GM19328 (cell line): ENCODE measurements around the gene NEGR1.
"Not testable (repeated sequence)": the region's sequence is repeated elsewhere in the genome, so short reads cannot be mapped to it uniquely, and the experiment has no call there.

Experiments
- ATAC-seq: cut with Tn5 transposase; IDR thresholded peaks from one replicate; pipeline ENCODE4 v1.9.1; 2021; ENCODE audit warnings: mild to moderate bottlenecking, moderate library complexity; ENCODE audit not compliant: unreplicated experiment

Gene NEGR1

DNA sequence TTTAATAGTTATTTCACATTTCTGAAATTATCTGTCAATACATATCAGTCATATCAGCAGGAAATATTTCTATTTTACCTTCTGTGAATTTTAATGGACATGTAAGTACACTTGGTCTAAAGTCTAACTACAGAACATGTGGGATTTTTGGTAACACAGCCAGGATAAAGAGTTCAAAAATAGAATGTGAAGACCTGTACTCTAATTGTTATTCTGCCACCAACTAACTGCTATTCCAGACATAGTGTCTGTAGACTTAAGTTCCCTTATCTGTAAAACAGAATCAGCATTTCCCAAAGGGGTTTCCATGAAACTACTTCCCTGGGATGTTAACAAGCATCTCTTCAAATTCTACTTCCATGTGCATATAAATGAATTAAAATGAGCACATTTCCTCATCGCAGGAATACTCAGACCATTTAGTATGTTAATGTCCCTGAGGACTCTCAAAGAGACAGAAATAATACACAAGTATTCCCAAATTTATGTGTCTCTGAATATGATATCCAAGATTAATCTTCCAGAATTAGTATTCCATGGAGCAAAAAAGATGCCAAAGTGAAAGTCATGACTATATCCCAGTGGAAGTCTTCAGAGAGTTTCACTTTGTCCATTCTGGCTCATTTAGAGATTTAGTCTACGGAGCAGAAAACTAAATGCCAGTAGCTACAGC is 325.6 kb downstream of the NEGR1 start:
- no peak for ATAC-seq

DNA sequence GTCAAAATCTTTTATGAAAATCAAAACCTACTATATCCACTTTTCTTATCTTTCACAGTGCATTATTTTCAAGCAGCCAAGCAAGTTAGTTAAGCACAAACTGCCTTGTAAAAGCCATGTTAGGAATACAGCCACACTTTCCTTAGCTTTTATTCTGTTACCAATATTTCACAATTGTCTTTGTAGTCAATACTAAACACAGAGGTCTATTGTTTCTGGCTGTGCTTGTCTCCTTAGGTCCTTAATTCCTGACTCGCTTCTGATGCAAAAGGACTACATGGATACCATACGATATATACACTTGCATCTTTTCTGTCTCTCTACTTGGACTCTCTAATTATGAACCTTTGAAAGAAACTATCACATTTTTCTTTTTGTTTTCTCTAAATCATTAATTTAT is 331.8 kb downstream of the NEGR1 start:
- ATAC-seq, result no peak

DNA sequence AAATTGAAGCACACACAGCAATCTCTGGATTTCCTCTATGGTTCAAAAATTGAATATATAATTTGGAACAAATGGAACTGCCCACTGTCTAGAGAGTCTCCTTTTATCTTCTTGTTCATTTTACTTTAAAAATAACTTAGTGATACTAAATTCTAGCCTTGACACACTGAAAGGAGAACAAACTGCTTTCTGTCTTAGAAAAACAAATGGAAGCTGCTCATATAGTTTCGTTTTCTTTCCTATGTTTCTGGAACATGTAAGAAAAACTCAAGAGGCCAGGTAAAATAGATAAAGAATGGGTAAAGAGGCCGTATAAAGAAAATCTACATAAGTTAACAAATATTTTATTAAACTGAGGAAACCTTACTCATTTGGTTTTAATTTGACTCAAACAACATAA is 332.7 kb downstream of the NEGR1 start:
- ATAC-seq, result no peak

DNA sequence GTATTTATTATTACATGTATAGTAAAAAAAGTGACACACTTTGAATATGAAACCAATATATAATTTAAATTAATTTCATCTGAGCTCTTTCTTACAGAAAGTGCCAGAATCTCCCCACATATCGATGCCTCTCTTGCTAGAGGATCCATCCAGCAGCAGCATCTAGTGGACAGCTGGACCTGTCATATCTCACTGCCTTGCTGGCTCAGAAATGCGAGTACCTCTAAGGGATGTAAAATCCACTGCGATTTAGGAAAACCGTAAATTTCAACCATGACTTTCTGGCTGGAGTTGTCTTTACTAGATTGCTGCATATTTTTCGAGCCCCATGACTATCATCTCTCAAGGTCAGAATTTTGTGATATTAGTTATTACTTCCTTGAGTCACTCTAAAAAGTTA is 333.8 kb downstream of the NEGR1 start:
- ATAC-seq, result no peak

DNA sequence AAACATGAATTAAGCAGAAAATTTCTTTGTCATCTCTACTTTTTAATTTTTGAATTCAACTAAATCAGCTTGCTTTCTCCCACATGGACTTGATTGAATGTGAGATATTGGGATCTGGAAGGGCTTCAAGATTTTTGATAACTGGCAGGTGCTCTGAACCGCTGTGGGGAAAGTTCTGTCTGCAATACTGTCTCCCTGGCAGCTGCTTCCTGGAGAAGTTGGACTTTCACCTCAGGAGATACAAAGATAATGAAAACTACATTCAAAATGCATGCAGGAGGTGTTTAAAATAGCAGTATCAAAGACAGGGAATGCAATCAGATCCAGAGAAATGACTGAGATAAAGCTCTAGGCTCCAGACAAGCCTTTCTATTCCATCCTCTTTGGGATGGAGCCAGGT is 338.3 kb downstream of the NEGR1 start:
- no peak for ATAC-seq

DNA sequence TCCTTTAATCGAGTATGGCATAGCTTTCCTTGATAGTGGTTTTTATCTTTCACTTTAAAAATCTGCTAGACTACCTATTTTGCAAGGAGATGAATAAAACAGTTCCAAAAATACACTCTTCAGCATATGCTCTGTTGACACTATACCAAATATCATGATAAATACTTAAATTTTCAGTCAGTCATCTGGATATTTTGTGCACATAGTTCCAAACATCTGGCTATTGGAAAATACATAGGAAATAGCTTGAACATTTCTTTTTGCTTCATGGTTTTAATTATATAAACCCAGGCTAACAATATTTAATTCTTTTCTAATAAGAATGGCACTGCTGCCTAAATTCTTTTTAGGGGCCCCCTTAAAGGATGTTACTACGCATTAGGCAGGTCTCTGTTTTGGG is 342.1 kb downstream of the NEGR1 start:
- no peak for ATAC-seq

DNA sequence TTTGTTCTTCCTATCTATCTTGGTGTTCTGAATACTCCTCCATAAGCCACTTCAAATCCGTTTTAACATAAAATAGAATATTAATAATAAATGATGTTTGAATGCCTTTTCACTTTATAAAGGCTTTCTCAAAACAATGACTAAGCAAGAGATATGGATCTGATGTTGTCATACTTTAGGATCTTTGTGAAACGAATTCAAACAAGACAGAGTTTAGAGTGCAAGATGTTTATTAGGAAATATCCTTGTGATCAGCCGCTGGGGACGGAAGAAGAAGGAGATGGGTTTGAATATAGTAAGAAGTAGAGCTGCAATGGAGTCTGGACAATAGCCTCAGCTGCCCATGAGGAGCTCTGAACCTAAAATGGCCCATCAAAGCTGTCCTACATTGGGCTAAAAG is 351.8 kb downstream of the NEGR1 start:
- ATAC-seq, result no peak

DNA sequence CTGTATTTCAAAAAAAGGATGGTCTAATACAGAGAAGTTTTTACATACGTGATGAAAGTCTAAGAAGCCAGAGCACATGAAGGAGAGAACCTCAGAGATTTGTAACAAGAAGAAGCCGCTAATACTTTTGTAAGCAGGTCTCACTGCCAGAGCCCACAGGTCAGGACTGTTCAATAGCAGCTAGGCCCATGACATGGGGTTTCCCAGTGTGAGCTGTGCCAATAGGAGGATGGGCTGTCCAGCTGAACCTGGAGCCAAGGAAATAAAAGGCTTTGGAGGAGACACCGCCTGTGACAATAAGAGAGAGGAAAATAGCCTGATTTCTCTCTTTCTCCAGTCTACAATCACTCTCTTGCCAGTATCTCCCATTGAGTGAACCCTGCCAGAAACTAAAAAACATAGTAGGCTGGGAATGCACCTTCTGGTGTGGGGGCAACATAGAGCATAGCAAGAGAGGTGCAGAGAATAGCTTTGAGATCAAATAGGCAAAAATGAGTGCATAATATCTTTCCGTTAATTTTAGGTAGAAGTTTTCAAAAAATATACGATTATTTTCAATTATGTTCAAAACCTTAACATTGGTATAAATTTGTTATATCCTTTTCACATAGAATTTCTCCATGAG is 360.3 kb downstream of the NEGR1 start:
- no peak for ATAC-seq

DNA sequence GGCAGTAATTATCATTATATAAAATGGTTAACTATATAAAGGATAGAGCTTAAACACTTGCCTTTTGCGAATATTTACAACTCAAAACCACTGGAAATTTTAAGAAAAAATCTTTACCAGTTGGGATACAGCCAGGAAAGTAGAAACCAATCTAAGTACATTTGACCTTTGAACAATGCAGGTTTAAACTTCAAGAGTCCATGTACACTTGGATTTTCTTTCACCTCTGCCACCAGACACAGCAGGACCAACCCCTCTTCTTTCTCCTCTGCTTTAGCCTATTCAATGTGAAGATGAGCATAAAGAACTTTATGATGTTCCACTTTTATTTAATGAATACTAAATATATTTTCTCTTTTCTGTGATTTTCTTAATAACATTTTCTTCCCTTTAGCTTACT is 361.1 kb downstream of the NEGR1 start:
- no peak for ATAC-seq

DNA sequence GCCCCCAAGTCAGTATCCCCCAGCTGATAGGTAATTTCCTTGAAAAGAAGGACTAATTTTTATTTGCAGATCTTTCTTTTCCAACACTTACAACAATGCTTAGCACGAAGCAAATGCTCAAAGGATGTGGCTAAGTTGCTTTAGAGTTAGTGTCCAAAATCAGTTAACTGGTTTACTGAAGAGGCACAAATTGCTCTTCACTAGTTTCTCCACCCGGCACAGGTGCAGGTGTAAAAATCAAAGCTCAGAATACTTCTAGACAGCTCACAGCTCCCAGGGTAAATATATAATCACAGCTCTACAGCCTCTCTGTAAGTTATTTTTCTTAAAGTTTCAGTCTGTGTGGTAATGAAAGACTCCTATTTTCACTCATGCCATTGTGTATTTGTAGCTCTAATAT is 361.8 kb downstream of the NEGR1 start:
- no peak for ATAC-seq

DNA sequence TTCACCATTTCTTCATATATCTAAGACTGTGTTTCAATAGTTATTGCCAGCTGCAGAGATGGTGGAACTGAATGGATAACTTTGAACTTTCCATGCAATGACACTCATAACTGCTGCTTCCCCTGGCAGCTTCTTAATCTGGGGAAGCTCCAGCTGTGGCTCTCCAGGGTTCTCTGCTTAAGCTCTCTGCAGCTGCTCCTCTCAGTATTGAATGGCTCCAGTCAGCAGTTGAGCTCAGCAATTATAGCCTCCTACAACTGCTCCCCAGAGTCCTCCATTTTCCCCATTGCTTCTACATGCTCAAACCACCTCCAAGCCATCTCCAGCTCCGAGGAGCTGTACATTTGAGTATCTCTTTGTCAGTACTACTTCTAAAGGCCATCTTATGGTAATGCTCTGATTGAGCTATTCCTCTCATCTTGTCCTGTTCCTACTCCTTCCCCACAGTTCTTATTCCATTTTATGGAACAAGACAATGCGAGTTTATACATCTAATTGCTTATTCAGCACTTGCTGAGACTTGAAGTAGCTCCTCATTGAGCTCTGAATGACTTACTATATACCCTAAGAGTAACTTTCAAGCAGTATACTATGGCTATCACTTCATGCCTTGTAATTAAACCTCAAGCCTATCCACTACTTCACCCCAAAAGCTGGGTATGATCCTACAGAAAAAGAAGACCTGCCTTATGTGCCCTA is 362.4 kb downstream of the NEGR1 start:
- no peak for ATAC-seq

DNA sequence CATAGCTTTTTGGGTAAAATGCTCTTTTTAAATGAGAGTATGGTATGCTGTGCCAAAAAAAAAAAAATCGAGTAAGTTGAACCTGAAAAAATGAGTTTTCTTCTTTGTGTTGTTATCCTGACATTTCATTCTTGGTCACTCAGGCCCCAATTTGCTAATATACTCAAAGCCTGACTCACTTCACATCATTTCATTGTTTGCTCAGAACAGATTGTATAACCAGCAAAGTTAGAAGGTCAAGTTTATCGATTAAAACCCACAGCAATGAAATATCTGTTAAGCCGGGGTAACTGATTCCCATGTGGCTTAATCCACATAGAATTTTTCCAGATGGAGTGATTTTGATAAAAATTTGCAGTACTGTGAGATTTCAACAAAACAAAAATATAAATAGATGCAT is 363.7 kb downstream of the NEGR1 start:
- ATAC-seq, result no peak

DNA sequence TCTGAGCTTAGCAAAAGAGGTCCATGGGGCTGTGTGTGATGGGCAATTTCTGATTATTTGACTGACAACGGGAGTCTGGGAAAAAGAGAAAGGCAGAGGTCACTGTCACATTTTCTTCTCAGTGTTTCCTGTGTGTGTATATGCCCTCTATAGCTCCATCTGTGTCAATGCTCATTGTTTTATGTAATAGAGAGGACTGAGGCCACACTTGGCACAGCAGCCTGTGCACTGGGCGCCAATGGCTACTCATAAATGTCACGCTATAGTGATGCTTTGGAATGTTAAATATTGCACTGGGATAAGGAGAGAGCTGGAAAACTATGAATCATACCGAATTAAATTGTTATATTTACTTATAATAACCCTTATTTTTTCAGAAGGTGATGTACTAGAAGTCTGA is 365.4 kb downstream of the NEGR1 start:
- no peak for ATAC-seq

DNA sequence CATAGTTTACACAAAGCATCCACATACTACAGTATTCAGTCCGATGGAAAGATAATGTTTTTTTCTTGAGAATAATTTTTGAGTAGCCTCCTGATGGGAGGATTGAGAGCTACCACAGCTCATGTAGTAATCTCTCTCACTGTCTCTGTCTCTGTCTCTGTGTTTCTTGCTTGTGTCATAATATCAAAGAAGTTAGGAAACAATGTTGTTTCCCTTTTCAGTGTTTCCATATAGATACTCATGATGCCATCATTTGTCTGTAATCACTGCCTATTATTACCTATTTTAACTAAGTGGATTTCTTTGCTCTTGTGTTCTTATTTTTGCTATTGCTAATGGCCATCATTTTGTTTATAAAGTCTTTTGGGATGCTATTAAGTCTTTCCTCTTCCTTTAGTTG is 367.7 kb downstream of the NEGR1 start:
- no peak for ATAC-seq

DNA sequence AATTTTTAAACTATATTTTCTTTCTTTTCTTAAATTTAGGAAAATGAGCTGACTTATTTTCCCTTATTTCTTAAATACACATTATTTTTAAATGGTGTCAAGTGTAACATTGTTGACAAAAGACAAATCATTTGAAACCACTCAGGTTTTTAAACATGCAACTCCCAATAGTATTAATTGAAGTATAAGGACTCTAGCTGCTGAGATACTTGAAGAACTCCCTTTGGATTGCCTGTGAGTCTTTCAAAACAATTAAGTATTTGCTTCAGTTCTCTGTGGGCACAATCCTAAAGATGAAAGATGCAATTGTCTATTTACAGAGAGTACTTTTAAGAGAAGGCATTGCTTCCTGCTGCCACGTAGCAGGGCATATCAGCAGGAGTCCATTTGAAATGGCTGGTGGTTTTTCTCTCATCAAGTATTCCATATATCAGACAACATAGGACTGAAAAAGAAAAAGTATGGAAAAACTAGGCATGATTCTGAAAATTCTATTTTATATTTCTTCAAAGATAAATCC is 373.4 kb downstream of the NEGR1 start:
- no peak for ATAC-seq

DNA sequence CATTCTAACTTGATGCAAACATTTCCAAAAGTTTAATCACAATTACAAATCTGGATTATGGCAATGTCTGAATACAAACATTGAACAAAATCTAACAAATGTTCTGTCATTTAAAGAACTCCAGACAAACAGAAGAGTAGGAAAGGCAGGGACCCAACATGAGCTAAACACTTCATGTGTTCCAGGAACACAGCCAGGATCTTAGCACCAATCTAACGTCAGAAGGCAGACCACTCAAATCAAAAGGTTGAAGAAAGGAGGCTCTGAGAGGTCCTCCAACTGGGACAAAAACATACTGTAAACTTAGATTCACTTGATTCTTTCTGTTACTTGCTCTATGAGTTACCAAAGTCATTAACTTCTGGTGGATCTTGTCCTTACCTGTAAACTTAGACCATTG is 374.0 kb downstream of the NEGR1 start:
- ATAC-seq, result no peak

DNA sequence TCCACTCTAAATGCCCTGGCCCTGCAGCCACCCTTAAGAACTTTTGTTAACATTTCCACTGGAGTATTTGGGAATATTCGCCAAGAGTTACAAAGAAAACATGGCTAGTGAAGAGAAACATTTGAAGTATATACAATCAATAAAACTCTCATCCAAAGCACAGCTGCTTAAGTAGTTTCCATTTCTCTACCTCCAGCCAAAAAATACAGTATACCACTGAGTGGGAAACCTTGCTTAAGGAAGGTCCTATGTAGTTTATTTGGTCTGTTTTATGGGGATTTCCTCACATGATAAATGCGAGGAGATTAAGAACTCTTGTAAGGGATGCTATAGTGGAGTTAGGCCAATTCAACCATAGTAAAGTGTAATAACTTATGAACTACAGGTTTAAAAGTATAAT is 382.5 kb downstream of the NEGR1 start:
- no peak for ATAC-seq

DNA sequence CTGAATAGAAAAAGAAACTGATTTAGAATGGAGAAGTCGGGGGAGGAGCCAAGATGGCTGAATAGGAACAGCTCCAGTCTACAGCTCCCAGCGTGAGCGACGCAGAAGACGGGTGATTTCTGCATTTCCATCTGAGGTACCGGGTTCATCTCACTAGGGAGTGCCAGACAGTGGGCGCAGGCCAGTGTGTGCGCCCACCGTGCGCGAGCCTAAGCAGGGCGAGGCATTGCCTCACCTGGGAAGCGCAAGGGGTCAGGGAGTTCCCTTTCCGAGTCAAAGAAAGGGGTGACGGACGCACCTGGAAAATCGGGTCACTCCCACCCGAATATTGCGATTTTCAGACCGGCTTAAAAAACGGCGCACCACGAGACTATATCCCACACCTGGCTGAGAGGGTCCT is 394.2 kb downstream of the NEGR1 start:
- ATAC-seq, result not testable (repeated sequence)

DNA sequence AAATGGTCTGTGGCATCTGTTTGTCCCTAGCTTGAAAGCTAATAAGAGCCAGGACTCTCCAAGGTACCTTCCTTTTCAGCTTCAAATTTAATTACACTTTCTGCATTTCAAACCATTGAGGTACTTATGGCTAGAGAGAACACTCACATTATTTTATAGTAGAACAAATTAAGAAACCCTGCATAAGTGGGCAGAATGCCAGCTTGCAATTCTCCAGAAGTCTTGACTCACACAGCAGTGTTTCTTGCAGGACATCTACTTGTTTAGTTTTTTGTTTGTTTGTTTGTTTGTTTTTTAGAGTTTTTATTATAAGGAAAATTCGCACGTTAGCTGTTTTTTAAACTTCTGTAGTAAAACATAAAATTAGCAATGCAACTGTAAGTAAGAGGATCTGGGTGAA is 397.2 kb downstream of the NEGR1 start:
- no peak for ATAC-seq

DNA sequence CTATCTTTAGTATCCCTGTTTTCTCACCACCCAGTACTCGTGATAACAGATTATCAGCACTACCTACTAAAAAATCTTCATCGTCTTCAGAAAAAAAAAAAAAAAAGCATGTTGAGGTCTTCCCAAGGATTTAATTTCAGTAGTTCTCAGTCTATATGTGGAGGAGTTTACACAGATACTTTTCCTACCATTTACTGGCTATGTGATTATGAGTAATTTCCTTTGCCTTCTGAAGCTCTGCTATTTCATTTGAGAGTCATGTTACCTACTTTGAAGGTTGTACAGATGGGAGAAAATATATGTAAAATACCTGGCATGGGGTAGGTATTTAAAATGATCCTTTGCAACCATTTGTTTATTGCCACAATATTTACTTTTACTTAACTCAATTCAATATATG is 399.7 kb downstream of the NEGR1 start:
- no peak for ATAC-seq

DNA sequence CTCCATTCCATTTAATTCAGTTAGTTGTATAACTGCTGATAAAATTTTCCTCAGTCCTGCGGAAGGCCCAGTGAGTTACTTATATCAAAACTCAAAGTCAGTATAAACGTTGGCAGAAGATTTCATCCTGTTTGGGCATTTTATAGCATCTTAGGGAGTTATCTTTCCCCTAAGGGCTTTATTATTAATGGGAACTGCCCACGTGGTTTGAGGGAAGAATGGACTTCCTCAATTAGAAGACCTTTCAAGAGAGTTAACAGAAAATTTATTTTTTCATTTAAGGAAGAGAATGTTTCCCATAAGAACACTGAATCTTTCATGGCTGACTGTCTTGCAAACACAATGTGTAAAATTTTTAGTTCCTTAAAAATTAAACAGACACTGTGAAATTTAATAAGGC is 400.1 kb downstream of the NEGR1 start:
- no peak for ATAC-seq

DNA sequence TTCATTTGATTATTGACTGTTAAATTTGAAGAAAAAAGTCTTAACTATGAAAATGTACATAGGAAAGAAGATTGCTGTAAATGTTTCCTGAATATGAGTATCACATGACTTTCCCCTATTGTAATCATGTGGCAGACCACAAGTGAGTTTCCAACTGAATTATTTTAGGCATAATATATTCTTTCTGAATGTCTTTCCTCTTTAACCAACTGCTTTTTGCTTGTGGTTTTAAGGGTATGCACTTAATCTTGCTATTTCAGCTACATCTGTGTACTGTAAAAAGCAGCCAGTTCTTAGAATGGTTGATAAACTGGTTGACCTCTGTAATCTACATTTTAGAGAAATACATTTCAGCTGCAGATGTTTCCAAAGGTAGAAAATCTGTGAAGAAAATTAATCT is 400.7 kb downstream of the NEGR1 start:
- no peak for ATAC-seq
